H9 (cell line): ENCODE measurements around the gene CDC40. TPM values are rescaled to one million over a fixed set of nuclear protein-coding genes. Genes with fewer than 3 reads are reported as not detected.

Experiments used
- DNase-seq: peaks from one replicate; pipeline ENCODE4 v3.0.0-alpha.2; 2017
- H2AFZ ChIP-seq: one replicate; pipeline ENCODE4 v1.6.1; 2013; ENCODE audit warnings: mild to moderate bottlenecking, low read length, control low read depth, moderate library complexity
- H2AK5ac ChIP-seq: 2 replicates; pipeline ENCODE4 v1.6.1; 2013; ENCODE audit warnings: low read length, control low read depth, mixed read lengths; ENCODE audit not compliant: insufficient read length
- H2BK120ac ChIP-seq: one replicate; pipeline ENCODE4 v1.6.1; 2013; ENCODE audit warnings: low read depth, mild to moderate bottlenecking, low read length, control low read depth, inconsistent platforms; ENCODE audit not compliant: poor library complexity, severe bottlenecking
- H2BK12ac ChIP-seq: 2 replicates; pipeline ENCODE4 v1.6.1; 2013; ENCODE audit warnings: low read length, control low read depth, mixed read lengths, low read depth; ENCODE audit not compliant: insufficient read length
- H2BK15ac ChIP-seq: 2 replicates; pipeline ENCODE4 v1.6.1; 2013; ENCODE audit warnings: low read depth, low read length, control low read depth
- H2BK20ac ChIP-seq: one replicate; pipeline ENCODE4 v1.6.1; 2013; ENCODE audit warnings: low read depth, mild to moderate bottlenecking, low read length, control low read depth, inconsistent platforms; ENCODE audit not compliant: poor library complexity, severe bottlenecking
- H2BK5ac ChIP-seq: 2 replicates; pipeline ENCODE4 v1.6.1; 2013; ENCODE audit warnings: low read length, control low read depth, mixed read lengths; ENCODE audit not compliant: insufficient read length
- H3K14ac ChIP-seq: 2 replicates; pipeline ENCODE4 v1.6.1; 2013; ENCODE audit warnings: low read length, control low read depth; ENCODE audit not compliant: insufficient read depth
- H3K18ac ChIP-seq: 2 replicates; pipeline ENCODE4 v1.6.1; 2013; ENCODE audit warnings: low read depth, mild to moderate bottlenecking, mixed read lengths, low read length, control low read depth; ENCODE audit not compliant: insufficient read length
- H3K23ac ChIP-seq: 2 replicates; pipeline ENCODE4 v1.6.1; 2013; ENCODE audit warnings: low read length, control low read depth, mixed read lengths, low read depth; ENCODE audit not compliant: insufficient read length
- H3K23me2 ChIP-seq: 2 replicates; pipeline ENCODE4 v1.6.1; 2013; ENCODE audit warnings: low read depth, mild to moderate bottlenecking, mixed read lengths, low read length, control low read depth; ENCODE audit not compliant: insufficient read length, poor library complexity, severe bottlenecking
- H3K27ac ChIP-seq: 2 replicates; pipeline ENCODE4 v1.5.1; 2013; ENCODE audit warnings: low read length, control low read depth, mixed read lengths, low read depth; ENCODE audit not compliant: insufficient read length
- H3K27me3 ChIP-seq: 2 replicates; pipeline ENCODE4 v1.6.1; 2013; ENCODE audit warnings: low read length, control low read depth, inconsistent platforms; ENCODE audit not compliant: insufficient read depth
- H3K4ac ChIP-seq: 2 replicates; pipeline ENCODE4 v1.6.1; 2013; ENCODE audit warnings: low read depth, mild to moderate bottlenecking, control low read depth, inconsistent platforms, low read length, moderate library complexity
- H3K4me1 ChIP-seq: 2 replicates; pipeline ENCODE4 v1.6.1; 2013; ENCODE audit warnings: low read length, control low read depth, inconsistent platforms; ENCODE audit not compliant: insufficient read depth
- H3K4me2 ChIP-seq: 2 replicates; pipeline ENCODE4 v1.6.1; 2013; ENCODE audit warnings: low read length, control low read depth, mixed read lengths; ENCODE audit not compliant: insufficient read length, insufficient read depth
- H3K56ac ChIP-seq: 2 replicates; pipeline ENCODE4 v1.6.1; 2013; ENCODE audit warnings: low read depth, mild to moderate bottlenecking, mixed read lengths, low read length, control low read depth; ENCODE audit not compliant: insufficient read length
- H3K79me1 ChIP-seq: 2 replicates; pipeline ENCODE4 v1.6.1; 2013; ENCODE audit warnings: low read depth, mild to moderate bottlenecking, moderate library complexity, low read length, control low read depth, inconsistent platforms; ENCODE audit not compliant: insufficient read depth, poor library complexity, severe bottlenecking
- H3K79me2 ChIP-seq: 2 replicates; pipeline ENCODE4 v1.6.1; 2013; ENCODE audit warnings: low read length, control low read depth, inconsistent platforms; ENCODE audit not compliant: insufficient read depth
- H3K9ac ChIP-seq: 2 replicates; pipeline ENCODE4 v1.6.1; 2013; ENCODE audit warnings: low read length, control low read depth, mixed read lengths; ENCODE audit not compliant: insufficient read length; ENCODE audit errors: extremely low read depth
- H3K9me3 ChIP-seq: one replicate; pipeline ENCODE4 v1.6.1; 2013; ENCODE audit warnings: low read depth, low read length, inconsistent platforms; ENCODE audit not compliant: control insufficient read depth
- H3T11ph ChIP-seq: one replicate; pipeline ENCODE4 v1.6.1; 2013; ENCODE audit warnings: mild to moderate bottlenecking, low read length, control low read depth, inconsistent platforms
- H4K20me1 ChIP-seq: one replicate; pipeline ENCODE4 v1.6.1; 2013; ENCODE audit not compliant: control insufficient read depth, insufficient read length, insufficient read depth
- H4K5ac ChIP-seq: 2 replicates; pipeline ENCODE4 v1.6.1; 2013; ENCODE audit warnings: low read depth, mild to moderate bottlenecking, mixed read lengths, low read length, control low read depth; ENCODE audit not compliant: insufficient read length
- H4K8ac ChIP-seq: replicated peaks from 2 replicates; pipeline ENCODE4 v1.6.1; 2013; ENCODE audit warnings: low read length, control low read depth, mixed read lengths, low read depth; ENCODE audit not compliant: insufficient read length
- H4K91ac ChIP-seq: 2 replicates; pipeline ENCODE4 v1.6.1; 2013; ENCODE audit warnings: low read depth, mild to moderate bottlenecking, moderate library complexity, mixed read lengths, low read length, control low read depth; ENCODE audit not compliant: insufficient read length
- H3K27ac Mint-ChIP-seq, 3 experiments: 2 replicates in 2 of 3; 3 replicates in 1 of 3; pipeline ENCODE4 v1.8.0; 2020 to 2021; ENCODE audit warnings: mixed read lengths in 3 of 3, mild to moderate bottlenecking in 1 of 3, moderate library complexity in 1 of 3
- H3K27me3 Mint-ChIP-seq: 2 replicates; pipeline ENCODE4 v1.8.0; 2021; ENCODE audit warnings: low read depth, mild to moderate bottlenecking, moderate library complexity, mixed read lengths
- H3K36me3 Mint-ChIP-seq, 3 experiments: 2 replicates in 2 of 3; 3 replicates in 1 of 3; pipeline ENCODE4 v1.8.0; 2020 to 2021; ENCODE audit warnings: low read depth in 3 of 3, mixed read lengths in 3 of 3; ENCODE audit not compliant: insufficient read depth in 1 of 3
- H3K4me1 Mint-ChIP-seq, 2 experiments: 2 replicates each; pipeline ENCODE4 v1.8.0; 2020; ENCODE audit warnings: mixed read lengths in 2 of 2
- H3K4me3 Mint-ChIP-seq, 2 experiments: 2 replicates in 1 of 2; 3 replicates in 1 of 2; pipeline ENCODE4 v1.8.0; 2020 to 2021; ENCODE audit warnings: mild to moderate bottlenecking in 2 of 2, mixed read lengths in 2 of 2, moderate library complexity in 1 of 2
- H3K9me3 Mint-ChIP-seq, 2 experiments: 2 replicates in 1 of 2; 3 replicates in 1 of 2; pipeline ENCODE4 v1.8.0; 2020; ENCODE audit warnings: mild to moderate bottlenecking in 2 of 2, mixed read lengths in 2 of 2, moderate library complexity in 1 of 2
- CTCF ChIP-seq: fragments of 200-600 bp; sonication (generic); conservative IDR thresholded peaks from 3 replicates; pipeline ENCODE4 v1.8.0; 2021; ENCODE audit warnings: antibody characterized with exemption, mild to moderate bottlenecking
- WGBS: extraction: QIAGEN DNeasy Blood & Tissue Kit; methylation state at CpG from one replicate; pipeline ENCODE4 v1.1.7; 2013; ENCODE audit warnings: missing lambda C conversion rate, low lambda C conversion rate, mixed read lengths; ENCODE audit not compliant: insufficient read length; ENCODE audit errors: extremely low coverage; 5-methylcytosine and 5-hydroxymethylcytosine counted together
- total RNA-seq: library from RNA; stranded (reverse); gene quantifications from 2 replicates; pipeline ENCODE4 v1.2.1, GENCODE V29; 2021

The CDC40 gene
- total RNA-seq, 1 experiment from 2014 or later = 23.5 TPM

DNA sequence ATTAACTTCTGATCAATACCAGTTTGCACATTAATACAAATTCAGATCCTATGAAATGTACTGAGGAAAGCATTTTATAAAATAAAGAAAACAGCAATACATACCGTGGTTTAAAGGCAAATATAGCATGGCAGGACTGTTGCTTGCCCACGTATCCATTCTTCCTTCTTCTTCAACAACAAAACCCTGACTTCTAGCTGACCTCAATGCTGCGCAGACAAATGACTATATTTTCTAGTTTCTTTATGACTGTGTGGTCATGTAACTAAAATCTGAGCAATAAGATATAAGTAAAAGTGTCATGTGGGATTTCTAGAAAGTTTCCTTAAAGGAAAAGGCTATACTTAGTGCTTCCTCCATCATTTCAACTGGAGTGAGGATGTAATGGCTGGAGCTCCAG, 85.0 kb downstream of the CDC40 start:
- H2BK120ac ChIP-seq = no peak overlapping the region
- H3K36me3 Mint-ChIP-seq = peaks cover 0 to 3% (median 0%) of the 10 kb centered on the region in 3 experiments; a peak in 2 of 7 replicates
- no peaks in the 10 kb centered on the region for H3K9me3 ChIP-seq

More for the DNA sequence above, 85.0 kb downstream of the CDC40 start:
- no peak overlapping the region for H3K4me3 Mint-ChIP-seq
- Histone ChIP-seq H2BK20ac (no peak overlapping the region), H3K9ac (no peak overlapping the region), H3K4ac (no peak overlapping the region), H2BK5ac (no peak overlapping the region), H2AFZ (no peak overlapping the region), H3K4me2 (no peak overlapping the region), H3K23me2 (no peaks in the 10 kb centered on the region), H3K14ac (no peak overlapping the region), H2AK5ac (no peak overlapping the region), H4K20me1 (no peaks in the 10 kb centered on the region), H3K18ac (no peak overlapping the region), H4K5ac (no peak overlapping the region), H4K91ac (no peak overlapping the region), H3K56ac (no peak overlapping the region), H2BK15ac (no peak overlapping the region), H3T11ph (no peak overlapping the region), H3K79me1 (no peaks in the 10 kb centered on the region), H4K8ac (no peak overlapping the region), H2BK12ac (no peak overlapping the region), H3K27me3 (no peaks in the 10 kb centered on the region), H3K23ac (no peak overlapping the region), H3K27ac (no peak overlapping the region), H3K4me1 (no peaks in the 10 kb centered on the region; the same call in 1 of the 2 replicates), H3K79me2 (no peaks in the 10 kb centered on the region)
- no peak for TF ChIP-seq CTCF
- no CpG with 5 or more reads among the region's 3 CpGs for WGBS
- peaks cover 2% of the 10 kb centered on the region; the same call in 1 of the 2 replicates for H3K27me3 Mint-ChIP-seq
- DNase-seq = no peak
- H3K4me1 Mint-ChIP-seq = peaks cover 12 to 18% of the 10 kb centered on the region in 2 experiments
- H3K27ac Mint-ChIP-seq = no peak overlapping the region
- H3K9me3 Mint-ChIP-seq = peaks cover 3 to 11% of the 10 kb centered on the region in 2 experiments; a peak in 4 of 5 replicates
